NT2/D1 (cell line): ENCODE data around the gene ZNRF2.

Experiments used
- YY1 ChIP-seq: IDR thresholded peaks from 2 replicates; pipeline ENCODE4 v1.6.1; 2011; ENCODE audit not compliant: insufficient read length, insufficient read depth
- ZNF274 ChIP-seq: IDR thresholded peaks from 2 replicates; pipeline ENCODE4 v1.6.1; 2011; ENCODE audit warnings: mild to moderate bottlenecking, low read depth, low read length

- TF ChIP-seq YY1 (no peak), ZNF274 (no peak)
These were observed 45.5 kb upstream of the ZNRF2 start for GRCh38 chr7:30238721-30239441.
